ENCODE results near the gene OR4S2.

The OR4S2 gene

DNA sequence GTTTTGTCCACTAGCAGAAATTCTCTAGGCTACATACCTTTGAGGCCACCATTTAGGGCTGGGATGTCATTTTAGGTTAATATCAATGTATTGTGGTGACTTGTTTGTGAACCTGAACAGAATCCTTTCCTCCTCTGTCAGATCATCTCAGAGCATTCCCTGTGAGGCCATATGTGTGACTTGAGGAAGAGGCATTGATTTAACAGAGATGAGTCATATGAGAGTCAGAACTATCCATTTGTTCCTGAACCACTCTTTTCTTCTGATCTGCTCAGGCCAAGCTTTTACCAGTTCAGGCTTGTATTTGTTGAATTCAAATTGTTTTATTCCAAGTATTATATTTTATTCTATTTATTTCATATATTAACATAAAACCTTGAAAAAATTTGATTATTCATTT lies 7.0 kb downstream of the OR4S2 start:
- no peaks in the 10 kb centered on the region for H3K9me3 ChIP-seq
- no peak overlapping the region for H3K4me3 ChIP-seq (ENCODE audit: low read depth, low read length)
- TF ChIP-seq, protein P1, sequence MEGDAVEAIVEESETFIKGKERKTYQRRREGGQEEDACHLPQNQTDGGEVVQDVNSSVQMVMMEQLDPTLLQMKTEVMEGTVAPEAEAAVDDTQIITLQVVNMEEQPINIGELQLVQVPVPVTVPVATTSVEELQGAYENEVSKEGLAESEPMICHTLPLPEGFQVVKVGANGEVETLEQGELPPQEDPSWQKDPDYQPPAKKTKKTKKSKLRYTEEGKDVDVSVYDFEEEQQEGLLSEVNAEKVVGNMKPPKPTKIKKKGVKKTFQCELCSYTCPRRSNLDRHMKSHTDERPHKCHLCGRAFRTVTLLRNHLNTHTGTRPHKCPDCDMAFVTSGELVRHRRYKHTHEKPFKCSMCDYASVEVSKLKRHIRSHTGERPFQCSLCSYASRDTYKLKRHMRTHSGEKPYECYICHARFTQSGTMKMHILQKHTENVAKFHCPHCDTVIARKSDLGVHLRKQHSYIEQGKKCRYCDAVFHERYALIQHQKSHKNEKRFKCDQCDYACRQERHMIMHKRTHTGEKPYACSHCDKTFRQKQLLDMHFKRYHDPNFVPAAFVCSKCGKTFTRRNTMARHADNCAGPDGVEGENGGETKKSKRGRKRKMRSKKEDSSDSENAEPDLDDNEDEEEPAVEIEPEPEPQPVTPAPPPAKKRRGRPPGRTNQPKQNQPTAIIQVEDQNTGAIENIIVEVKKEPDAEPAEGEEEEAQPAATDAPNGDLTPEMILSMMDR (IDR thresholded peaks at IDR 0.05; ENCODE audit: low read depth, low read length): no peak
- H3K4me1 ChIP-seq: no peaks in the 10 kb centered on the region
- H3K27me3 ChIP-seq: no peaks in the 10 kb centered on the region
- no peak for DNase-seq
- no peaks in the 10 kb centered on the region for H3K36me3 ChIP-seq

DNA sequence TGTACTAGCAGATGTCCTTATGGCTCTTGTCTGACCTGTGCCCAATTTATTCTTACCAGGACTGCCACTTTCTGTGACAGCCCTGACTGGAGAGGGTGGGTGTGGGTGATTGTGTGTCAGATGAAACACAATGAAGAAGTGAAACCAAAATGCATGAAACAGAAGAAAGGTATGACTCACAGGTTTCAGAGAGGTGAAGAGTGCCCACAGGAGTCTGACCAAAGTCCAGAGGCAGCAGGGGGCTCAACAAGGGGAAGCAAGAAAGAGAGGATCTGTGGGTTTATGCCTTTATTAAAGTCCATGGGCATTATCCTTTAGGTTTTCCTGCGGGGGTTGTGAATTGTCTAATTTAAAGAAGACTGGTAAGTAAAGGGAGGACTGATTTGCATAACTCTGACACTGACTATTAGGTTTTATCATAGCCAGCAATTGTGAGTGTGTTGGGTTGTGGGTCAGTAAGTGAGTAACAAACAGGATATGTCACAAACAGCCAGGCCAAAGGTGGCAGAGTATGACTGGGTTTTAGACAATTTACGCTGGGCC lies 10.0 kb downstream of the OR4S2 start:
- no peaks in the 10 kb centered on the region for H3K4me1 ChIP-seq
- TF ChIP-seq, protein P1 (IDR thresholded peaks at IDR 0.05; ENCODE audit: low read depth, low read length): no peak
- no peak overlapping the region for H3K4me3 ChIP-seq (ENCODE audit: low read depth, low read length)
- no peak for DNase-seq
- H3K36me3 ChIP-seq: no peaks in the 10 kb centered on the region
- H3K9me3 ChIP-seq: no peaks in the 10 kb centered on the region
- H3K27me3 ChIP-seq: no peaks in the 10 kb centered on the region

- Histone ChIP-seq H3K4me3 (ENCODE audit: low read depth, low read length) (no peak overlapping the region), H3K4me1 (no peaks in the 10 kb centered on the region), H3K36me3 (no peaks in the 10 kb centered on the region), H3K9me3 (no peaks in the 10 kb centered on the region), H3K27me3 (no peaks in the 10 kb centered on the region)
- no peak for DNase-seq
- TF ChIP-seq, protein P1 (IDR thresholded peaks at IDR 0.05; ENCODE audit: low read depth, low read length): no peak
These were observed 10.5 kb downstream of the OR4S2 start for GRCh38 chr11:55658608-55659007.

GRCh38 chr11:55661901-55662300 lies 13.8 kb downstream of the OR4S2 start, which contains the start of gene OR4C6:
TSS of gene OR4C6 (plus strand) at chr11:55662201. CDS start at chr11:55665167, 2,966 bp downstream.
- Histone ChIP-seq H3K9me3 (no peaks in the 10 kb centered on the region), H3K36me3 (no peaks in the 10 kb centered on the region), H3K4me1 (no peaks in the 10 kb centered on the region), H3K27me3 (no peaks in the 10 kb centered on the region), H3K4me3 (ENCODE audit: low read depth, low read length) (no peak within 1 kb of the TSS)
- DNase-seq: no peak
- TF ChIP-seq, protein P1 (IDR thresholded peaks at IDR 0.05; ENCODE audit: low read depth, low read length): no peak

- no peaks in the 10 kb centered on the region for H3K4me1 ChIP-seq
- no peaks in the 10 kb centered on the region for H3K9me3 ChIP-seq
- H3K27me3 ChIP-seq: no peaks in the 10 kb centered on the region
- H3K4me3 ChIP-seq (ENCODE audit: low read depth, low read length): no peak overlapping the region
- H3K36me3 ChIP-seq: no peaks in the 10 kb centered on the region
- no peak for DNase-seq
- TF ChIP-seq, protein P1 (IDR thresholded peaks at IDR 0.05; ENCODE audit: low read depth, low read length): no peak
These were observed 21.2 kb downstream of the OR4S2 start for GRCh38 chr11:55669376-55669775.

DNA sequence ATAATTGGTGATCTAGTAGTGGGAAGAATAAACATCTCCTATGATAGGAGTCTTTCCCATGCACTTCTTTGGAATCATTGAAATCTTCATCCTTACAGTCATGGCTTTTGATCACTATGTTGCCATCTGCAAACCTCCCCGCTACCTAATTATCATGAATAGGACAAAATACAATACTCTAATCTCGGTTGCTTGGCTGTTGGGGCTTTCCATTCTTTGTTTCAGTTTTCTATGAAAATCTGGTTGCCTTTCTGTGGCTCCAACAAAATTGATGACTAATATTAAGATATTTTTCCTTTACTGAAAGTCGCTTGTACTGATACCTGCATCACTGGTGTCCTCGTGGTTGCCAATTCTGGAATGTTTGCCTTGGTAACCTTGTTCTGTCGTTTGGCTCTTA lies 25.7 kb downstream of the OR4S2 start:
- no peak for DNase-seq
- H3K36me3 ChIP-seq: no peaks in the 10 kb centered on the region

More for the DNA sequence above, 25.7 kb downstream of the OR4S2 start:
- no peaks in the 10 kb centered on the region for H3K27me3 ChIP-seq
- H3K4me3 ChIP-seq (ENCODE audit: low read depth, low read length): no peak overlapping the region
- no peaks in the 10 kb centered on the region for H3K4me1 ChIP-seq
- TF ChIP-seq, protein P1 (IDR thresholded peaks at IDR 0.05; ENCODE audit: low read depth, low read length): no peak
- no peaks in the 10 kb centered on the region for H3K9me3 ChIP-seq

All from BE2C (cell line).